Measurements from ENCODE around the gene PLAGL2.

Gene PLAGL2

GRCh38 chr20:32231245-32231644, 23.7 kb upstream of the PLAGL2 start:
- no peak for TF ChIP-seq CTCF (IDR thresholded peaks at IDR 0.05)
- Histone ChIP-seq H3K27ac (no peak overlapping the region), H3K4me3 (no peak overlapping the region)
- DNase-seq (ENCODE audit: low spot score), result no peak

GRCh38 chr20:32230707-32231106, 23.2 kb upstream of the PLAGL2 start:
- DNase-seq (ENCODE audit: low spot score), result no peak
- no peak for TF ChIP-seq CTCF (IDR thresholded peaks at IDR 0.05)
- Histone ChIP-seq H3K4me3 (no peak overlapping the region), H3K27ac (no peak overlapping the region)

DNA sequence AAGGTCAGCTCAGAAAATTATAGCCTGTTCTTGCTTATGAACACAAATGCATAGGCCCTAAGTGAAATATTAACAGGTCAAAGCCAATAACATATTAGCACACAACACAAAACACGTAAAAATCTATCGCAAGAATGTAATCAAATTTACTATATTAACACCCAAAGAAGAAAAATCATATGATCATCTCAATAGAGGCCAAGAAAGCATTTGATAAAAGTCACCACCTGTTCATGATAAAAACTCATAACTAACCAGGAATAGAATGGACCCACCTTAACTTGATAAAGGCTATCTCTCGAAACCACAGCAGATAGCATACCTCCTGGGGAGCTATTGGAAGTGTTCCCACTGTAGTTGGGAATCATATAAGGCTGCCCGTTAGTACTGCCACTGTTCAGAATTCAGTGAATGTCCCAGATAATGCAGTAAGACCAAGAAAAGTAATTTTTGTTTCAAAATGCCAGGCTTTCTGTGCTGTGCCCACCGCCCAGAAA, 21.8 kb upstream of the PLAGL2 start:
- Histone ChIP-seq H3K27ac (no peak overlapping the region), H3K4me3 (no peak overlapping the region)
- DNase-seq (ENCODE audit: low spot score), result no peak
- TF ChIP-seq CTCF (IDR thresholded peaks at IDR 0.05), result no peak

- DNase-seq (ENCODE audit: low spot score), result no peak
- no peak overlapping the region for H3K4me3 ChIP-seq
- no peak for TF ChIP-seq CTCF (IDR thresholded peaks at IDR 0.05)
- no peak overlapping the region for H3K27ac ChIP-seq
Observed at GRCh38 chr20:32227744-32228688, 20.5 kb upstream of the PLAGL2 start.

- DNase-seq (ENCODE audit: low spot score), result no peak
- no peak overlapping the region for H3K4me3 ChIP-seq
- no peak overlapping the region for H3K27ac ChIP-seq
Observed at GRCh38 chr20:32227306-32227705, 19.8 kb upstream of the PLAGL2 start.

GRCh38 chr20:32226391-32226790, 18.8 kb upstream of the PLAGL2 start:
- Histone ChIP-seq H3K27ac (no peak overlapping the region), H3K4me3 (no peak overlapping the region)
- no peak for DNase-seq (ENCODE audit: low spot score)
- no peak for TF ChIP-seq CTCF (IDR thresholded peaks at IDR 0.05)

More at GRCh38 chr20:32227306-32227705, 19.8 kb upstream of the PLAGL2 start:
- TF ChIP-seq CTCF (IDR thresholded peaks at IDR 0.05), result no peak

DNA sequence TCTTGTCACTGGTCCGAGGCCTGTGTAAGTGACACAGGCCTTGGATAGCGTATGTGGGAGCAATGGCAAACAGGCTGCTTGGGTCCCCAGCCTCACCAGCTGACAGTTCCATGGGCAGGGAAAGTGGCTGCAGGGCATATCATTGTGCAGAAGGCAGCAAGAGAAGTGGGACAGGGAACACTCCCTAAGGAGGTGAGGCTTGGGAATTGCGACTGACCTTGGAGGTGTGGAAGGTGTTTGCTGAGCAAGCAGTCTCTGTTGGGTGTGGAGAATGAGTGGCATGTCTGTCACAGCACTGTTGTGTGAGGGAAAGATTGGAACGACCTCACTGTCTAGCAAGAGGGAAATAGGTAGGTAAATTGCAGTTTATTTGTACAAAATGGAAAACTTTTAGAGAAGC, 16.9 kb upstream of the PLAGL2 start:
- no peak for DNase-seq (ENCODE audit: low spot score)
- Histone ChIP-seq H3K27ac (no peak overlapping the region), H3K4me3 (no peak overlapping the region)
- no peak for TF ChIP-seq CTCF (IDR thresholded peaks at IDR 0.05)

Measured in coronary artery (tissue), 2 donors.